ENCODE data around the gene TCEANC2. TPM values are rescaled to one million over a fixed set of nuclear protein-coding genes. Genes with fewer than 3 reads are reported as not detected.
A peak's percentile ranks its signal among the peaks of the same experiment; 100 is the strongest.
"Not testable (repeated sequence)": the region's sequence is repeated elsewhere in the genome, so short reads cannot be mapped to it uniquely, and the experiment has no call there.

TCEANC2 gene
- total RNA-seq, 1 experiment from 2014 or later: 2.9 TPM

DNA sequence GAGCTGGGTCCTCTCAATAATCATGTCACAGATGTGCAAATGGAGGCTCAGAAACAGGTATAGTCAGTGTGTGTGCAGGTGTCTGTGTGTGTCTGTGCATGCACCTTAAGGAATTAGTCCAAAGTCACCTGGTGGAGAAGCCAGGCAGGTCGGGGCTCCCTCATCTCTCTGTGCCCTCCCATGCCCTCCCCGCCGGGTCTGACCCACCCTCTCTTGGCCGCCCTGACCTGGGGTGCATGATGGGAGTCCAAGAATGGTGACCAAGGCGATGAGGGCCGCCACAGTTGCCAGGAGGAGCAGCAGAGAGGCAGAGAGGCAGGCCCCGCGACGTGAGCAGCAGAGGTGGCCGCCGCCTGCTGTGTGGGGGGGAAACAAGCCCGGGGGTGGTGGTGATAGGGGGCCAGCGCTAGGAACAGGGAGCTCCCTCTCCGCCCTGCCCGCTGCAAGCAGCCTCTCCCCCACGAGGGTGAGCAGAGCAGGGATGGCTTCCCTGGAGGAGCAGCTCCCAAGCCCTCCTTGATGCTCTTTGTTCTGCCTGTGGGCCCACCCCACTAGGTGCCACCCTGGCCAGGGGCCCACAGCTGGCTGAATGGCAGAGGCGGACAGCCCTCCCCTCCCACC, 39.3 kb upstream of the TCEANC2 start:
- Histone ChIP-seq H3K36me3 (no peaks in the 10 kb centered on the region), H3K9me3 (replicated peaks) (no peaks in the 10 kb centered on the region), H3K27ac (no peak overlapping the region), H3K4me3 (no peak overlapping the region), H3K27me3 (replicated peaks) (peaks cover 6% of the 10 kb centered on the region; the same call in 1 of the 2 replicates), H3K4me1 (replicated peaks) (peaks cover 9% of the 10 kb centered on the region)
- no peak for DNase-seq (ENCODE audit: low read depth in 1 of 2, low spot score in 2 of 2)

DNA sequence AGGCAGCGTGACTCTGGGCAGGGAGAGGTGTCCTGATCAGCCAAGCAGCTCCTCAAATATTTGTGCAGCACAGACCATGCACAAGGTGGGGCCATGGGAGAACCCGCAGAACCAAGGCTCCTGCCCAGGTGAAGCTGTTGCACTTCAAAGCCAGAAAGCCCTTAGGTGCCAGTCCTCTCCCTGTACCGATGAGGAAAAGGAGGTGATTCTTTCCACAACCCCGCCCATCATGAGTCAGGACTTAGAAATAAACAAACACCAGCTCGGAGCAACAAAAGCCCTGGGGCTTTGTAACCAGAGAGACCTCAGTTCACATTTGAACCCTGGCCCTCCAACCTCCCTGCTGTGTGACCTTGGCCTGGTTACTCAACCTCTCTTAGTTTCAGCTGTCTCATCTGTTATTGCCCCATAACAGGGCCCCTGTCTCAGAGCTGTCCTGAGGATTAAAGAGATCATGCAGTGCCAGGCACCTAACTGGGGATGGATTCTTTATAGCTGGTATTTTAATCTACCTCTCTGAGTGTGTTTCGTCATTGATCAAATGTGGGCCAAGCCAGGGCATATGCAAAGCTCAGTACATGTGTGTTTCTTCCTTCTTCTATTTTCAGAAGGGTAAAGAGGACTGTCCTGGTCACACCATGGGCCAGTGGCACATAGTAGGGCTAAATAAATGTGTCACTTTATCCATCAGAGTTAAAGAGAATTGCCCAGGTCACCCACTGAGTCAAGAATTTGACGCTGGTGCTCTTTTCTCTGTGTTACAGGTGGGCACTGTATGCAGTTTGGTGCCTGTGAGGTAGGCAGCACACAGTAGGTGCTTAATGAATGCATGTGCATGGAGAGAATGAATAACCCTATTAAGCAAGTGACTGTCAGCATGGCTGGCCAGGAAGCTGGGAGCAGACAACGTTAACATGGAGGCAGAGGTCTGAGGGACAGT, 36.8 kb upstream of the TCEANC2 start:
- H3K9me3 ChIP-seq (replicated peaks): no peaks in the 10 kb centered on the region
- H3K4me3 ChIP-seq: no peak overlapping the region
- no peaks in the 10 kb centered on the region for H3K36me3 ChIP-seq
- H3K4me1 ChIP-seq (replicated peaks): peaks cover 9% of the 10 kb centered on the region
- peak; percentile 49 to 61 for DNase-seq (ENCODE audit: low read depth in 1 of 2, low spot score in 2 of 2)
- H3K27ac ChIP-seq: no peak overlapping the region
- peaks cover 4% of the 10 kb centered on the region; the same call in 1 of the 2 replicates for H3K27me3 ChIP-seq (replicated peaks)

DNA sequence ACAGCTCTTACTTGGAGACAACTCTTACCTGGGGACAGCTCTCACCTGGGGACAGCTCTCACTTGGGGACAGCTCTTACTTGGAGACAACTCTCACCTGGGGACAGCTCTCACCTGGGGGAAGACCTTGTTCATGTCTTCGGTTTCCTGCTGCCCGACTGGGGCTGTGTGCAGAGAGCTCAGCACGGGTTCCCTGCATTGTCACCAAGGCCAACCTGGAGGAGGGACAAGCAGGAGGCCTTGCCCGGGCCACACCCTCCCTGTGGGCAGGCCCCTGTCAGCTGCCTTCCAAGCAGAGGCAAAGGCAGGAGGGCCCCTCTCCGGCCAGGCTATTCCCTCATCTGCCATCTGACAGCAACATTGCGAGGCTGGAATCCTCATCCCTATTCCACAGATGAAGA, 35.4 kb upstream of the TCEANC2 start, which contains the start of gene LDLRAD1:
LDLRAD1 (minus strand) TSS at position 208 of the 400 bp plus-strand sequence; CDS start at position 134, 74 bp downstream.
- H3K9me3 ChIP-seq (replicated peaks): no peaks in the 10 kb centered on the region
- no peak for DNase-seq (ENCODE audit: low read depth in 1 of 2, low spot score in 2 of 2)
- no peaks in the 10 kb centered on the region for H3K36me3 ChIP-seq
- H3K4me3 ChIP-seq: no peak within 1 kb of the TSS
- peaks cover 9% of the 10 kb centered on the region for H3K4me1 ChIP-seq (replicated peaks)
- H3K27me3 ChIP-seq (replicated peaks): no peaks in the 10 kb centered on the region
- H3K27ac ChIP-seq: no peak within 1 kb of the TSS

DNA sequence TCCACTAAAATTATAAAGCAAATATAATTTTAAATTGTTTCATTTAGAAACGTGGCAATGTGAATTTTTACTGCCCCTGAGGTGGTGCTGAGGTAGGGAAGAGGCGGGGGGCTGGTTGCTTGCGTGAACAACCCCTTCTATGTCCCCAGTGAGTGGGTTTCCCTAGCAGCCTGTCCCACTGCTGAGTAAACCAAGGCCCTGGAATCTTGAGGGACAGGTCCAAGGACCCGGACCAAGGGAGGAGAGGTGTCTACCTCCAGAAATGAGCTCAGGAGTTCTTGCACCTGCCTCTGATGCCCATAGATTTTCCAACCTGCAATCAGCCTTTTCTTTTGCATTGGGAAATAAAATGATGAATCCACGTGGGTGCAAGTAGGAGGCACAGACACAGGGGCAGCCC, 34.8 kb upstream of the TCEANC2 start:
- no peak for DNase-seq (ENCODE audit: low read depth in 1 of 2, low spot score in 2 of 2)
- H3K27ac ChIP-seq: no peak overlapping the region
- no peaks in the 10 kb centered on the region for H3K36me3 ChIP-seq
- peaks cover 9% of the 10 kb centered on the region for H3K4me1 ChIP-seq (replicated peaks)
- H3K9me3 ChIP-seq (replicated peaks): no peaks in the 10 kb centered on the region
- H3K27me3 ChIP-seq (replicated peaks): no peaks in the 10 kb centered on the region
- no peak overlapping the region for H3K4me3 ChIP-seq

DNA sequence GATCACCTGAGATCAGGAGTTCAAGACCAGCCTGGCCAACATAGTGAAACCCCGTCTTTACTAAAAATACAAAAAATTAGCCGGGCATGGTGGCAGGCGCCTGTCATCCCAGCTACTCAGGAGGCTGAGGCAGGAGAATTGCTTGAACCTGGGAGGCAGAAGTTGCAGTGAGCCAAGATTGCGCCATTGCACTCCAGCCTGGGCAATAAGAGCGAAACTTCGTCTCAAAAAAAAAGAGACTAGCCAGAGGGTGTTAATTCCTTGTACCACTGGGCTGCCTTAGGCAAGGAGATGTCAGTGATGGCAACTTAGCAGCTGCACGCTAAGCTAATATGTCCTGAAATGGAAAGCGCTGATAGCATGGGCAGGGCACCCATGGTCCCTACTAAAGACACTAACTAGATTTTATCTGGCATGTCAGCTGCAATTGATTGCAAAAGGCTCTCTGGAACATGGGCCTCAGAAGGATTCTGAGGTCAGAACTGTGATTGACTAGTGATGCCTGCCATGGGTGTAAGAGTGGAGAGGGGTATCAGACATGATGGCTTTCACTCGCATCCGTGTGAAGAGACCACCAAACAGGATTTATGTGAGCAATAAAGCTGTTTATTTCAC, 33.7 kb upstream of the TCEANC2 start:
- H3K9me3 ChIP-seq (replicated peaks); DNase-seq (ENCODE audit: low read depth in 1 of 2, low spot score in 2 of 2); H3K27me3 ChIP-seq (replicated peaks); H3K27ac ChIP-seq; H3K4me1 ChIP-seq (replicated peaks); H3K4me3 ChIP-seq; H3K36me3 ChIP-seq: not testable (repeated sequence)

DNA sequence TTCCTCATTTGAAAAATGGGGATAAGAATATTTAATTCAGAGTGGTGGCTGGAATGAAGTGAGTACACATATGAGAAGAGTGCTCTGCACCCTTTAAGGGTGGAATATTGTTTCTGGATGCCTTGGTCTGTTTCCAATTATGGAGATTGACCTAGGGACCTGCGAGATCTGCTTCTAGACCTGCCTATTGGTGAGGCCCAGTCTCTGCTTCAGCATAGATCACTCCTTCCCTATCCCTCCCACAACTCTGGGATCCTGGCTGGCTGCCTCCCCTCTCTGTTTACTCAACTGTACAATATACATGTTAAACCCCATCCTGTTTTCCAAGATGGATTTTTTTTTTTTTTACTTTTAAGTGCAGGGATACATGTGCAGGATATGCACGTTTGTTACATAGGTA, 29.1 kb upstream of the TCEANC2 start:
- Histone ChIP-seq H3K4me3 (no peak overlapping the region), H3K27me3 (replicated peaks) (no peaks in the 10 kb centered on the region), H3K4me1 (replicated peaks) (no peaks in the 10 kb centered on the region), H3K36me3 (no peaks in the 10 kb centered on the region), H3K9me3 (replicated peaks) (no peaks in the 10 kb centered on the region), H3K27ac (no peak overlapping the region)
- no peak for DNase-seq (ENCODE audit: low read depth in 1 of 2, low spot score in 2 of 2)

DNA sequence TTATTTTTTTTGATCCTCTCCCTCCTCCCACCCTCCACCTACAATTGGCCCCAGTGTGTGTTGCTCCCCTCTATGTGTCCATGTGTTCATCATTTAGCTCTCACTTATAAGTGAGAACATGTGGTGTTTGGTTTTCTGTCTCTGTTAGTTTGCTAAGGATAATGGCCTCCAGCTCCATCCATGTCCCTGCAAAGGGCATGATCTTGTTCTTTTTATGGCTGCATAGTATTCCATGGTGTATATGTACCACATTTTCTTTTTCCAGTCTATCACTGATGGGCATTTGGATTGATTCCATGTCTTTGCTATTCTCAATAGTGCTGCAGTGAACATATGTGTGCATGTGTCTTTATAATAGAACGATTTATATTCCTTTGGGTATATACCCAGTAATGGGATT, 28.6 kb upstream of the TCEANC2 start:
- H3K4me3 ChIP-seq; H3K9me3 ChIP-seq (replicated peaks); H3K27me3 ChIP-seq (replicated peaks); H3K27ac ChIP-seq; H3K4me1 ChIP-seq (replicated peaks); DNase-seq (ENCODE audit: low read depth in 1 of 2, low spot score in 2 of 2); H3K36me3 ChIP-seq: not testable (repeated sequence)

DNA sequence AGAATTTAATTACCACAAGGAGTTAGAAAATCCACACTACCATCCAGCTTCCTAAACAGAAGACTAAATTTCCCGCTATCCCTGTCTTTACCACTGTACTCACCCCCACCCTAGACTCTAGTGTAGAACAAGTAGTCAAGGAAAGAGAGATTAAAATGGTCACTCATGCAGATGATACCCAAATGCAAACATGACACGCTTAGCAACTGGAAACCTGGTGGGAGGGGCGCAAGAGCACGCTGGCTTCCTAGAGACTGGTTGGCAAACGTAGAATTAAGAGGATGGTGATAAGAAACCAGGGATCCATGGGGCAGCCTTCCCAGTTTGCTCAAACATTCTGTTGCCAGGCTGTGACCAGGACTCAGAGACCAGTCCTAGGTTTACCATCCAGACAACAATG, 25.6 kb upstream of the TCEANC2 start:
- no peak overlapping the region for H3K4me3 ChIP-seq
- H3K9me3 ChIP-seq (replicated peaks): no peaks in the 10 kb centered on the region
- H3K36me3 ChIP-seq: peaks cover 7% of the 10 kb centered on the region; the same call in 1 of the 2 replicates
- no peaks in the 10 kb centered on the region for H3K27me3 ChIP-seq (replicated peaks)
- no peak for DNase-seq (ENCODE audit: low read depth in 1 of 2, low spot score in 2 of 2)
- H3K27ac ChIP-seq: no peak overlapping the region
- H3K4me1 ChIP-seq (replicated peaks): no peaks in the 10 kb centered on the region

DNA sequence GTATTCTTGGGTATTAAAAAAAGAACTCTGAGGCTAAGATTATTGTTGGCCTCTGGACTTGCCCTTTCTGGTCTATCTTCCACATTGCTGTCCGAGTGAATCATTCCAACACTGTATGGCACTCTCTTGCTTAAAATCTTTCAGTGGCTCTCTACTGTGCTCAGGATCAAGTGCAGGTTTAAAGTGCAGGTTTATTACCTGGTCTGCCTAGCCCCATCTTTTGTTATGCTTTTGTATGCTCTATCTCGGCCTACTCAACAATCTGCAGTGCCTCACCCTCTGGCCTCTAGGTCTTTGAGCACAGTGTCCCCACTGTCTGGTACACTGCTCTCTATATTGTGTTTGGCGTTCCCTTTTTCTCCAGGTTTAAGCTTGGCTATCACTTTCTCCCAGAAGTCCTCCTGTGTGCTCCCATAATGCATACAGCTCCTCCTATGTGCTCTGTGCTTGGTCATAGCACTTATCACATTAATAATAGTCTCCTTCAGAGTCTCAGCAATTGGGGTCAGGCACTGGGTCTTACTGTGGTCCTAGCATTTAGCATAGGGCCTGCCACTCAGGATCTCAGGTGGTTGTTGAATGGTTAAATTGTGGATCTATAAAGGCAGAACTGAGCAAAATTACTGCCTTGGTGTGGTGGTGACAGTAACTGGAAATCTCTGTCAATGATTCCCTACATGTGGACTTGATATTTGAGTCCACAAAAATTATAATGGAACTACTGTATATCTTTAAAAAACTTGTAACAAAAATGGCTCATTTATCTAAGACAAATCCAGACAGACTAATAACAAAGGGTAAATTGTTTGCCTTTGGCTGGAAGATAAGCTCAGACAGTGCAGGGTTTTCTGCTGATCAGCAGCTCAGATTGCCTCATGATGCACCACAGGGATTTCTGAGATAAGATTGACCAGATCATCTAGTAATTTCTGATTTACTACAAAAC, 24.8 kb upstream of the TCEANC2 start:
- Histone ChIP-seq H3K36me3 (peaks cover 7% of the 10 kb centered on the region), H3K4me3 (no peak overlapping the region), H3K4me1 (replicated peaks) (no peaks in the 10 kb centered on the region), H3K9me3 (replicated peaks) (no peaks in the 10 kb centered on the region), H3K27me3 (replicated peaks) (no peaks in the 10 kb centered on the region), H3K27ac (no peak overlapping the region)
- DNase-seq (ENCODE audit: low read depth in 1 of 2, low spot score in 2 of 2): no peak

DNA sequence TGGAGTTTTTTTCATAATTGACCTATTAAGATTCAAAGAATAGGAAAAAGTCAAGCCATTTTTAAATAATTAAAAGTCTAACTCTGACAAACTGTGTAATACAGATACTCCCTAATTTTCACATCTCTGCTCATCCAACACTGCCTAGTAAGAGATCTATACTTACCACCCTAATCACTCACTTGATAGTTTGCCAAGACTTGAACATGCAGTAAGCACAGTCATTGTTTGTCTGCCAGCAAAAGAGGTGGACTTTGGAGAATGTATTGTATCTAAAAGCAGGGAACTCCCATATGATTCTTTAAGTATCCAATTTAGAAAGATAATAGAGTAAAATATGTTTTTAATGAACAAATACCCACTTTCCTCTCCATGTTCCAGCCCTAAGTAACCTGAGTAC, 15.9 kb upstream of the TCEANC2 start:
- DNase-seq (ENCODE audit: low read depth in 1 of 2, low spot score in 2 of 2): no peak
- no peak overlapping the region for H3K4me3 ChIP-seq
- H3K27me3 ChIP-seq (replicated peaks): no peaks in the 10 kb centered on the region
- no peaks in the 10 kb centered on the region for H3K4me1 ChIP-seq (replicated peaks)
- H3K27ac ChIP-seq: no peak overlapping the region
- no peaks in the 10 kb centered on the region for H3K9me3 ChIP-seq (replicated peaks)
- peaks cover 56% of the 10 kb centered on the region for H3K36me3 ChIP-seq

DNA sequence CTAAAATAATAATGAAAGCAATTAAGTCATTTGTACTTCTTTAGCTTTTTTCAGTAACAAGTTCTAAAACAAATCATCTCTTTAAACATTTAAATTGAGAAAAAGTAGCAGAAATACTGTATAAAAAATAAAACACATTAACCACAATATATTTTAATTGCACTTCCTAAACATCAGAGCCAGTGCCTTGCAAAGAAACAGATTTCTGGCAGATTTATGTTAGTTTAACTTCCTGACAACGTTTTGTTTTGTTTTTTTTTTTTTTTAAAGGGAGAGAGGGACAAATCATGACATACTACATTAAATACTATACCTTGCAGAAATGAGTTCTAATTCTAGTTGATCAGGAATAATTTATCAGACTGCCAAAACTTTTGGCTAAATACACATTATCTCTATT, 11.6 kb upstream of the TCEANC2 start:
- no peaks in the 10 kb centered on the region for H3K27me3 ChIP-seq (replicated peaks)
- H3K4me3 ChIP-seq: no peak overlapping the region
- H3K36me3 ChIP-seq: peaks cover 38% of the 10 kb centered on the region
- DNase-seq (ENCODE audit: low read depth in 1 of 2, low spot score in 2 of 2): no peak
- no peak overlapping the region for H3K27ac ChIP-seq
- H3K9me3 ChIP-seq (replicated peaks): no peaks in the 10 kb centered on the region
- no peaks in the 10 kb centered on the region for H3K4me1 ChIP-seq (replicated peaks)

DNA sequence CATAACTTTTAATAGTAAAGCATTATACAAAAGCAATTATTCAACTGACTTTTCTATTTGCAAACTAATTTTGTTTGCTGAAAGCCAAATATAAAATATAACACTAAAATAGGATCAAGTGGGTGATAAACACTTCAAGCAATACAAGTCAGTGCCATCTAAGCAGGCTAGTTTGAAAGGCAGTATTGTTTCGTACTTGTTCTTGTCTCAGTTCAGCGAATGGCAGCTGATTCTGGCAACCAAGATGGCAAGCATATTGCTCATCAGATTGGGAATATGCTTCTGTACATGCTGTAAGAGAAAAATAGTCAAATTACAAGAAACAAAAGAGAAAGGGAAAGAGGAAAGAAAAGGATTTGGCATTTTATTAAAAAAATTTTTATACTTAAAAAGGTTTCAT, 7.9 kb upstream of the TCEANC2 start:
- H3K27me3 ChIP-seq (replicated peaks): no peaks in the 10 kb centered on the region

More for the DNA sequence above, 7.9 kb upstream of the TCEANC2 start:
- Histone ChIP-seq H3K36me3 (peaks cover 23% of the 10 kb centered on the region), H3K27ac (no peak overlapping the region), H3K4me3 (no peak overlapping the region), H3K9me3 (replicated peaks) (no peaks in the 10 kb centered on the region), H3K4me1 (replicated peaks) (no peaks in the 10 kb centered on the region; the same call in 1 of the 2 replicates)
- no peak for DNase-seq (ENCODE audit: low read depth in 1 of 2, low spot score in 2 of 2)
